Neuronal stem cell (in vitro differentiated cells): ENCODE data around the gene CSMD2.
"Not testable (repeated sequence)": the region's sequence is repeated elsewhere in the genome, so short reads cannot be mapped to it uniquely, and the experiment has no call there.

Experiments used
- DNase-seq: peaks from one replicate; pipeline ENCODE4 v3.0.0-alpha.2; 2013; ENCODE audit warnings: low spot score
- H2AFZ ChIP-seq: one replicate; pipeline ENCODE4 v1.6.1; 2013; ENCODE audit warnings: mild to moderate bottlenecking, low read length, inconsistent platforms
- H2AK5ac ChIP-seq: 2 replicates; pipeline ENCODE4 v1.6.1; 2013; ENCODE audit warnings: low read depth, mild to moderate bottlenecking, inconsistent platforms, low read length, moderate library complexity, mixed read lengths
- H2BK120ac ChIP-seq: 2 replicates; pipeline ENCODE4 v1.6.1; 2013; ENCODE audit warnings: low read depth, mild to moderate bottlenecking, inconsistent platforms, low read length, moderate library complexity, mixed read lengths
- H2BK12ac ChIP-seq: one replicate; pipeline ENCODE4 v1.6.1; 2013; ENCODE audit warnings: low read length, inconsistent platforms
- H2BK15ac ChIP-seq: 2 replicates; pipeline ENCODE4 v1.6.1; 2013; ENCODE audit warnings: mild to moderate bottlenecking, low read length, inconsistent platforms, mixed read lengths
- H2BK5ac ChIP-seq: one replicate; pipeline ENCODE4 v1.6.1; 2013; ENCODE audit warnings: inconsistent platforms, mild to moderate bottlenecking, low read length, moderate library complexity
- H3K14ac ChIP-seq: one replicate; pipeline ENCODE4 v1.6.1; 2013; ENCODE audit warnings: low read length, inconsistent platforms
- H3K18ac ChIP-seq: 2 replicates; pipeline ENCODE4 v1.6.1; 2013; ENCODE audit warnings: low read length, inconsistent platforms
- H3K23ac ChIP-seq: 2 replicates; pipeline ENCODE4 v1.6.1; 2013; ENCODE audit warnings: low read depth, mild to moderate bottlenecking, mixed read lengths, low read length, inconsistent platforms; ENCODE audit not compliant: poor library complexity
- H3K27ac ChIP-seq: replicated peaks from 3 replicates; pipeline ENCODE4 v1.5.1; 2013; ENCODE audit warnings: low read length, inconsistent platforms
- H3K27me3 ChIP-seq, 3 experiments: 2 replicates each; pipeline ENCODE4 v1.6.1; 2013; ENCODE audit warnings: low read length in 3 of 3, mild to moderate bottlenecking in 2 of 3, inconsistent platforms in 1 of 3, low read depth in 1 of 3, mixed read lengths in 1 of 3, moderate library complexity in 1 of 3; ENCODE audit not compliant: control insufficient read depth in 3 of 3, insufficient read depth in 3 of 3
- H3K36me3 ChIP-seq, 2 donors: replicated peaks in 1 of 2; 2 replicates each; pipeline ENCODE4 v1.6.1; 2013; ENCODE audit warnings: low read length in 2 of 2; ENCODE audit not compliant: control insufficient read depth in 2 of 2, insufficient read depth in 2 of 2
- H3K4ac ChIP-seq: 2 replicates; pipeline ENCODE4 v1.6.1; 2013; ENCODE audit warnings: inconsistent platforms, mild to moderate bottlenecking, low read length, moderate library complexity
- H3K4me1 ChIP-seq, 2 donors: 1 replicate in 1 of 2; 2 replicates in 1 of 2; pipeline ENCODE4 v1.6.1; 2013; ENCODE audit warnings: low read length in 2 of 2, low read depth in 1 of 2; ENCODE audit not compliant: control insufficient read depth in 2 of 2, insufficient read depth in 1 of 2
- H3K4me2 ChIP-seq: one replicate; pipeline ENCODE4 v1.6.1; 2013; ENCODE audit warnings: mild to moderate bottlenecking, low read length, inconsistent platforms; ENCODE audit not compliant: insufficient read depth, poor library complexity, severe bottlenecking
- H3K4me3 ChIP-seq, 2 donors: 2 replicates each; pipeline ENCODE4 v1.5.1; 2013; ENCODE audit warnings: low read length in 2 of 2, mild to moderate bottlenecking in 2 of 2, inconsistent platforms in 1 of 2, moderate library complexity in 1 of 2
- H3K79me1 ChIP-seq: one replicate; pipeline ENCODE4 v1.6.1; 2013; ENCODE audit warnings: low read depth, mild to moderate bottlenecking, inconsistent platforms, low read length, moderate library complexity
- H3K9ac ChIP-seq: one replicate; pipeline ENCODE4 v1.6.1; 2013; ENCODE audit warnings: mild to moderate bottlenecking, low read depth, low read length, inconsistent platforms; ENCODE audit not compliant: poor library complexity
- H3K9me3 ChIP-seq, 2 donors: replicated peaks in 1 of 2; 2 replicates each; pipeline versions ENCODE3 to v1.6.1; 2013; ENCODE audit warnings: low read length in 2 of 2, mild to moderate bottlenecking in 2 of 2, inconsistent platforms in 1 of 2, low read depth in 1 of 2, mixed read lengths in 1 of 2, moderate library complexity in 1 of 2; ENCODE audit not compliant: control insufficient read depth in 2 of 2, insufficient read depth in 1 of 2
- H4K8ac ChIP-seq: one replicate; pipeline ENCODE4 v1.6.1; 2013; ENCODE audit warnings: low read depth, mild to moderate bottlenecking, inconsistent platforms, low read length, moderate library complexity
- H4K91ac ChIP-seq: one replicate; pipeline ENCODE4 v1.6.1; 2013; ENCODE audit warnings: low read length, low read depth, mild to moderate bottlenecking, inconsistent platforms; ENCODE audit not compliant: poor library complexity
- WGBS, 2 donors: extraction: QIAGEN DNeasy Blood & Tissue Kit; methylation state at CpG; one replicate each; pipeline ENCODE4 v1.1.7; 2013; ENCODE audit warnings: missing lambda C conversion rate in 2 of 2, mixed read lengths in 1 of 2; ENCODE audit not compliant: insufficient read length in 2 of 2, insufficient replicate concordance in 1 of 2; ENCODE audit errors: extremely low coverage in 2 of 2; 5-methylcytosine and 5-hydroxymethylcytosine counted together

CSMD2 gene

GRCh38 chr1:34100332-34100731 is 64.7 kb downstream of the CSMD2 start:
- H3K79me1 ChIP-seq: no peaks in the 10 kb centered on the region
- no peak overlapping the region for H2BK12ac ChIP-seq
- H3K36me3 ChIP-seq: no peaks in the 10 kb centered on the region
- no peak overlapping the region for H4K8ac ChIP-seq
- no peak overlapping the region for H2AFZ ChIP-seq
- no peaks in the 10 kb centered on the region for H3K27me3 ChIP-seq
- peaks cover 0 to 2% of the 10 kb centered on the region in 2 donors for H3K4me1 ChIP-seq
- no peak overlapping the region for H3K4ac ChIP-seq
- no peak overlapping the region for H2BK120ac ChIP-seq
- H3K4me3 ChIP-seq: no peak overlapping the region
- H3K9me3 ChIP-seq: no peaks in the 10 kb centered on the region
- no peak overlapping the region for H2AK5ac ChIP-seq
- no peak overlapping the region for H3K23ac ChIP-seq
- WGBS, 2 donors: no CpG with 5 or more reads among the region's 5 CpGs
- H3K9ac ChIP-seq: no peak overlapping the region
- no peak overlapping the region for H2BK15ac ChIP-seq
- no peak overlapping the region for H3K18ac ChIP-seq
- H3K27ac ChIP-seq: no peak overlapping the region
- H4K91ac ChIP-seq: no peak overlapping the region
- DNase-seq: no peak
- no peak overlapping the region for H3K14ac ChIP-seq
- no peak overlapping the region for H3K4me2 ChIP-seq
- no peak overlapping the region for H2BK5ac ChIP-seq

- WGBS, 2 donors: no CpG with 5 or more reads among the region's 27 CpGs
Observed at GRCh38 chr1:34092399-34092798, 72.6 kb downstream of the CSMD2 start.

GRCh38 chr1:34089731-34090130 is 75.3 kb downstream of the CSMD2 start:
- H3K4ac ChIP-seq: no peak overlapping the region
- H3K14ac ChIP-seq: no peak overlapping the region
- H3K4me2 ChIP-seq: no peak overlapping the region
- no peak overlapping the region for H3K9ac ChIP-seq
- WGBS, 2 donors: no CpG with 5 or more reads among the region's 6 CpGs
- H2BK15ac ChIP-seq: no peak overlapping the region
- H3K4me1 ChIP-seq: peaks cover 0 to 6% of the 10 kb centered on the region in 2 donors
- no peaks in the 10 kb centered on the region for H3K79me1 ChIP-seq
- H3K9me3 ChIP-seq: peaks cover 0 to 5% of the 10 kb centered on the region in 2 donors
- no peak overlapping the region for H3K4me3 ChIP-seq
- H4K8ac ChIP-seq: no peak overlapping the region
- H2BK5ac ChIP-seq: no peak overlapping the region
- no peak overlapping the region for H2BK120ac ChIP-seq
- H3K27me3 ChIP-seq: no peaks in the 10 kb centered on the region
- H3K36me3 ChIP-seq: peaks cover 0 to 2% of the 10 kb centered on the region in 2 donors
- no peak overlapping the region for H2AK5ac ChIP-seq
- no peak overlapping the region for H3K23ac ChIP-seq
- H3K27ac ChIP-seq: no peak overlapping the region
- H2BK12ac ChIP-seq: no peak overlapping the region
- DNase-seq: no peak
- H2AFZ ChIP-seq: no peak overlapping the region
- no peak overlapping the region for H3K18ac ChIP-seq
- H4K91ac ChIP-seq: no peak overlapping the region

More at GRCh38 chr1:34092399-34092798, 72.6 kb downstream of the CSMD2 start:
- not testable (repeated sequence) for DNase-seq, H4K8ac ChIP-seq, H2BK5ac ChIP-seq, H3K4me2 ChIP-seq, H3K79me1 ChIP-seq, H3K23ac ChIP-seq, H3K9me3 ChIP-seq, H2BK12ac ChIP-seq, H3K4ac ChIP-seq, H3K9ac ChIP-seq, H3K27ac ChIP-seq, H3K4me3 ChIP-seq, H2BK15ac ChIP-seq, H3K36me3 ChIP-seq, H2AK5ac ChIP-seq, H3K4me1 ChIP-seq, H3K18ac ChIP-seq, H3K27me3 ChIP-seq, H4K91ac ChIP-seq, H2AFZ ChIP-seq, H2BK120ac ChIP-seq, H3K14ac ChIP-seq

GRCh38 chr1:34087986-34088385 is 77.0 kb downstream of the CSMD2 start:
- peak overlapping the region; percentile 13 for H2AK5ac ChIP-seq
- H3K9ac ChIP-seq: no peak overlapping the region
- no peaks in the 10 kb centered on the region for H3K27me3 ChIP-seq
- no peak overlapping the region for H3K4ac ChIP-seq
- no peak overlapping the region for H3K27ac ChIP-seq
- H3K18ac ChIP-seq: no peak overlapping the region
- H3K36me3 ChIP-seq: peaks cover 0 to 2% of the 10 kb centered on the region in 2 donors
- no peak overlapping the region for H2BK5ac ChIP-seq
- DNase-seq: peak; percentile 11
- peaks cover 0 to 6% of the 10 kb centered on the region in 2 donors for H3K4me1 ChIP-seq
- no peak overlapping the region for H2AFZ ChIP-seq
- no peaks in the 10 kb centered on the region for H3K79me1 ChIP-seq
- H3K23ac ChIP-seq: no peak overlapping the region
- H4K8ac ChIP-seq: no peak overlapping the region
- WGBS, 2 donors: no CpG with 5 or more reads among the region's 5 CpGs
- no peak overlapping the region for H2BK15ac ChIP-seq
- H2BK120ac ChIP-seq: no peak overlapping the region
- no peak overlapping the region for H3K4me2 ChIP-seq
- no peak overlapping the region for H3K14ac ChIP-seq
- no peak overlapping the region for H4K91ac ChIP-seq
- H3K4me3 ChIP-seq: no peak overlapping the region
- H3K9me3 ChIP-seq: peaks cover 0 to 8% of the 10 kb centered on the region in 2 donors
- H2BK12ac ChIP-seq: no peak overlapping the region
